Panc1 (cell line): ENCODE data around the gene ADA. TPM values are rescaled to one million over a fixed set of nuclear protein-coding genes. Genes with fewer than 3 reads are reported as not detected.

Source experiments
- ATAC-seq: fragments of 200-7000 bp; cut with Tn5 transposase; 2 replicates; pipeline ENCODE4 v1.9.1; 2020; ENCODE audit warnings: mild to moderate bottlenecking, moderate library complexity
- BruUV-seq: library from RNA; stranded (reverse); fragments of 400-500 nt; replicated peaks from 2 replicates; lab custom pipeline; 2021; lab: Mats Ljungman, UMichigan
- CTCF ChIA-PET: fragments of 300-600 bp; sonication (Branson Sonifier 250); formaldehyde crosslinking; loops from one replicate; lab custom pipeline; 2022; ENCODE audit warnings: antibody characterized with exemption; lab: Charles Lee
- POLR2A ChIA-PET: fragments of 300-600 bp; sonication (Branson Sonifier 250); formaldehyde crosslinking; loops from one replicate; lab custom pipeline; 2022; ENCODE audit warnings: antibody characterized with exemption; lab: Charles Lee
- DNase-seq: peaks from one replicate; pipeline ENCODE4 v3.0.0-alpha.2; 2010; ENCODE audit warnings: low read depth, low spot score
- H3K27ac ChIP-seq: 2 replicates; pipeline ENCODE4 v1.5.1; 2011; ENCODE audit warnings: mild to moderate bottlenecking, low read length, inconsistent platforms
- H3K27me3 ChIP-seq: fragments of 200-500 bp; sonication (Bioruptor generic); 2 replicates; pipeline ENCODE4 v1.6.0; 2014; ENCODE audit warnings: low read length, inconsistent platforms; ENCODE audit not compliant: control insufficient read depth, insufficient read depth
- H3K36me3 ChIP-seq: fragments of 200-500 bp; sonication (Bioruptor generic); 2 replicates; pipeline ENCODE4 v1.5.1; 2014; ENCODE audit warnings: inconsistent platforms, mild to moderate bottlenecking, low read length, moderate library complexity; ENCODE audit not compliant: control insufficient read depth, insufficient read depth
- H3K4me1 ChIP-seq: 2 replicates; pipeline ENCODE4 v1.5.1; 2011; ENCODE audit warnings: inconsistent platforms, mild to moderate bottlenecking, low read length, moderate library complexity; ENCODE audit not compliant: control insufficient read depth, insufficient read depth
- H3K4me3 ChIP-seq, 2 experiments: 2 replicates each; pipeline ENCODE4 v1.5.1; 2011 to 2012; ENCODE audit warnings: low read depth in 2 of 2, low read length in 2 of 2, mild to moderate bottlenecking in 2 of 2, inconsistent platforms in 1 of 2, moderate library complexity in 1 of 2
- H3K9me3 ChIP-seq: fragments of 200-500 bp; sonication (Bioruptor generic); 2 replicates; pipeline ENCODE4 v1.5.1; 2014; ENCODE audit warnings: low read depth, mild to moderate bottlenecking, inconsistent platforms, low read length, moderate library complexity; ENCODE audit not compliant: control insufficient read depth, insufficient read depth
- CTCF ChIP-seq: fragments of 450-650 bp; IDR thresholded peaks from 2 replicates; pipeline ENCODE4 v1.5.1; 2017; ENCODE audit warnings: mild to moderate bottlenecking
- POLR2AphosphoS5 ChIP-seq: IDR thresholded peaks from 2 replicates; pipeline ENCODE4 v1.6.1; 2012; ENCODE audit warnings: mild to moderate bottlenecking, low read depth, low read length, moderate library complexity
- SIN3A ChIP-seq: IDR thresholded peaks from 2 replicates; pipeline ENCODE4 v1.6.1; 2012; ENCODE audit warnings: low read depth, mild to moderate bottlenecking, low read length, moderate library complexity, borderline replicate concordance; ENCODE audit not compliant: insufficient read depth
- TCF7L2 ChIP-seq: IDR thresholded peaks from 2 replicates; pipeline ENCODE4 v1.6.1; 2011; ENCODE audit warnings: mild to moderate bottlenecking, low read depth, low read length, inconsistent platforms
- in situ Hi-C: cut with HindIII; loops from 2 replicates; pipeline ENCODE4 v1.10.0; 2016; ENCODE audit warnings: low sequenced_read_pairs, low pct_unique_long_range_greater_than_20kb
- intact Hi-C: fragments of 100-400 bp; cut with micrococcal nuclease; formaldehyde crosslinking; loops from one replicate; pipeline ENCODE4 v1.10.0; 2022; ENCODE audit not compliant: unreplicated experiment
- total RNA-seq: library from RNA; stranded (reverse); gene quantifications from one replicate; pipeline ENCODE4 v1.2.1, GENCODE V29; 2021; ENCODE audit not compliant: unreplicated experiment
- TF ChIP-seq, protein P1 (sequence below), 2 experiments: IDR thresholded peaks; 2 replicates each; pipeline ENCODE4 v1.6.1; 2011 to 2012; ENCODE audit warnings: low read depth in 2 of 2, control low read depth in 1 of 2, low read length in 1 of 2, mild to moderate bottlenecking in 1 of 2, moderate library complexity in 1 of 2; ENCODE audit not compliant: insufficient read depth in 1 of 2

Gene ADA
- total RNA-seq, 1 experiment from 2014 or later, result 53.8 TPM

DNA sequence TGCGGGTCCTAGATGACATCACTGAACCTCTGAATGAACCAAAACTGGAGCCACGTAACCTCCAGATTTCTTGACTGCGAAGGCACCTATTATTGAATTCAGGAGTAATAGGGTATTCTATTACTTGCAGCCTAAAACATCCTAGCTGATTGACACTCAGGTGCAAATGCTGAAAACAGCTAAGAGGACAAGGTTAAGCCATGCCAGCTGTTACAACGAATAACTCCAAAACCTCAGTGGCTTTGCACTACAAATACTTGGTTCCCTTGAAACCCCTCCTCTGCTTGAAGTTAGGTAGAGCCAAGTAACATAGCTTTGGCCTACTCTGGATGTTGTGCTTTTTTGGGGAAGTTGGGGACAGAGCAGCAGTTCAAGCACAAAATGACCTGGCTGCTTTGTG, 42.7 kb upstream of the ADA start:
- H3K36me3 ChIP-seq, result no peaks in the 10 kb centered on the region
- BruUV-seq, result no TSS peak
- peak overlapping the region; percentile 99 for H3K27ac ChIP-seq
- H3K27me3 ChIP-seq, result no peaks in the 10 kb centered on the region
- DNase-seq (no peak), ATAC-seq (no peak)
- intact Hi-C loops (no loop called here), in situ Hi-C loops (no loop called here)
- ChIA-PET CTCF (no interaction called here), POLR2A (no interaction called here)
- TF ChIP-seq CTCF (no peak), TCF7L2 (no peak), SIN3A (no peak), POLR2AphosphoS5 (no peak)
- TF ChIP-seq, protein P1, sequence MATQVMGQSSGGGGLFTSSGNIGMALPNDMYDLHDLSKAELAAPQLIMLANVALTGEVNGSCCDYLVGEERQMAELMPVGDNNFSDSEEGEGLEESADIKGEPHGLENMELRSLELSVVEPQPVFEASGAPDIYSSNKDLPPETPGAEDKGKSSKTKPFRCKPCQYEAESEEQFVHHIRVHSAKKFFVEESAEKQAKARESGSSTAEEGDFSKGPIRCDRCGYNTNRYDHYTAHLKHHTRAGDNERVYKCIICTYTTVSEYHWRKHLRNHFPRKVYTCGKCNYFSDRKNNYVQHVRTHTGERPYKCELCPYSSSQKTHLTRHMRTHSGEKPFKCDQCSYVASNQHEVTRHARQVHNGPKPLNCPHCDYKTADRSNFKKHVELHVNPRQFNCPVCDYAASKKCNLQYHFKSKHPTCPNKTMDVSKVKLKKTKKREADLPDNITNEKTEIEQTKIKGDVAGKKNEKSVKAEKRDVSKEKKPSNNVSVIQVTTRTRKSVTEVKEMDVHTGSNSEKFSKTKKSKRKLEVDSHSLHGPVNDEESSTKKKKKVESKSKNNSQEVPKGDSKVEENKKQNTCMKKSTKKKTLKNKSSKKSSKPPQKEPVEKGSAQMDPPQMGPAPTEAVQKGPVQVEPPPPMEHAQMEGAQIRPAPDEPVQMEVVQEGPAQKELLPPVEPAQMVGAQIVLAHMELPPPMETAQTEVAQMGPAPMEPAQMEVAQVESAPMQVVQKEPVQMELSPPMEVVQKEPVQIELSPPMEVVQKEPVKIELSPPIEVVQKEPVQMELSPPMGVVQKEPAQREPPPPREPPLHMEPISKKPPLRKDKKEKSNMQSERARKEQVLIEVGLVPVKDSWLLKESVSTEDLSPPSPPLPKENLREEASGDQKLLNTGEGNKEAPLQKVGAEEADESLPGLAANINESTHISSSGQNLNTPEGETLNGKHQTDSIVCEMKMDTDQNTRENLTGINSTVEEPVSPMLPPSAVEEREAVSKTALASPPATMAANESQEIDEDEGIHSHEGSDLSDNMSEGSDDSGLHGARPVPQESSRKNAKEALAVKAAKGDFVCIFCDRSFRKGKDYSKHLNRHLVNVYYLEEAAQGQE (IDR thresholded peaks at IDR 0.05; ENCODE audit: insufficient read depth in 1 of 2, low read depth in 2 of 2, low read length in 1 of 2), result no peak
- peaks cover 6% of the 10 kb centered on the region for H3K9me3 ChIP-seq
- peaks cover 42% of the 10 kb centered on the region for H3K4me1 ChIP-seq
- H3K4me3 ChIP-seq, result no peak overlapping the region

GRCh38 chr20:44693627-44694026, 42.1 kb upstream of the ADA start:
- in situ Hi-C loops (no loop called here), intact Hi-C loops (loop anchor here (1.0 kb wide), 1 partner anchor 36 kb away; no protein-coding TSS in a partner anchor)
- peaks cover 6% of the 10 kb centered on the region for H3K9me3 ChIP-seq
- TF ChIP-seq TCF7L2 (no peak), POLR2AphosphoS5 (no peak), SIN3A (no peak)
- TF ChIP-seq, protein P1 (IDR thresholded peaks at IDR 0.05; ENCODE audit: insufficient read depth in 1 of 2, low read depth in 2 of 2, low read length in 1 of 2), result no peak
- no peak for ATAC-seq
- no peaks in the 10 kb centered on the region for H3K36me3 ChIP-seq
- ChIA-PET CTCF (no interaction called here), POLR2A (no interaction called here)
- no peaks in the 10 kb centered on the region for H3K27me3 ChIP-seq
- BruUV-seq, result no TSS peak
- H3K4me3 ChIP-seq, result no peak overlapping the region
- no peak for DNase-seq
- peak overlapping the region; percentile 99 for H3K27ac ChIP-seq
- H3K4me1 ChIP-seq, result peaks cover 42% of the 10 kb centered on the region
